GM12878 (cell line): ENCODE data around the gene TRABD2B. TPM values are rescaled to one million over a fixed set of nuclear protein-coding genes. Genes with fewer than 3 reads are reported as not detected.

Experiments
- ATAC-seq: fragments of 200-7000 bp; cut with Tn5 transposase; 3 replicates; pipeline ENCODE4 v1.9.1; 2020; ENCODE audit warnings: mild to moderate bottlenecking, moderate library complexity
- BruUV-seq: library from RNA; stranded (reverse); fragments of 400-500 nt; replicated peaks from 2 replicates; lab custom pipeline; 2021; lab: Mats Ljungman, UMichigan
- CTCF ChIA-PET: fragments of 300-600 bp; sonication (Branson Sonifier 250); formaldehyde crosslinking; extraction: SDS; loops from one replicate; lab custom pipeline; 2021; ENCODE audit warnings: inconsistent platforms; lab: Yijun Ruan, JAX
- POLR2A ChIA-PET: fragments of 350-600 bp; formaldehyde crosslinking; extraction: SDS; loops from one replicate; lab custom pipeline; 2021; ENCODE audit warnings: inconsistent platforms; lab: Charles Lee
- RAD21 ChIA-PET: fragments of 300-600 bp; sonication (Branson Sonifier 250); formaldehyde crosslinking; loops from one replicate; lab custom pipeline; 2023; ENCODE audit warnings: antibody characterized with exemption; ENCODE audit not compliant: unreplicated experiment; lab: Charles Lee
- SMC1A ChIA-PET: fragments of 300-600 bp; sonication (Branson Sonifier 250); formaldehyde crosslinking; loops from one replicate; lab custom pipeline; 2023; ENCODE audit not compliant: unreplicated experiment, uncharacterized antibody; lab: Charles Lee
- DNase-seq: peaks from one replicate; pipeline ENCODE4 v3.0.0-alpha.2; 2011; ENCODE audit warnings: low read depth, low spot score
- FAIRE-seq: peaks from 3 replicates; lab custom pipeline; 2011; peaks lifted over from hg19 to GRCh38; lab: Jason Lieb, UNC
- H2AFZ ChIP-seq: 2 replicates; pipeline ENCODE4 v1.6.0; 2011; ENCODE audit warnings: low read depth, low read length, control low read depth; ENCODE audit not compliant: control insufficient read depth
- H3K27ac ChIP-seq: 2 replicates; pipeline ENCODE4 v1.5.1; 2011; ENCODE audit warnings: control low read depth; ENCODE audit not compliant: control insufficient read depth, insufficient read depth
- H3K27me3 ChIP-seq, 2 experiments: replicated peaks in 1 of 2; 2 replicates each; pipeline versions ENCODE4 v1.6.0 to v1.6.1; 2011; ENCODE audit warnings: low read length in 1 of 2; ENCODE audit not compliant: control insufficient read depth in 2 of 2, insufficient read depth in 2 of 2
- H3K36me3 ChIP-seq, 2 experiments: 2 replicates each; pipeline ENCODE4 v1.5.1; 2011; ENCODE audit warnings: low read length in 1 of 2; ENCODE audit not compliant: control insufficient read depth in 2 of 2, insufficient read depth in 2 of 2
- H3K4me1 ChIP-seq: 2 replicates; pipeline ENCODE4 v1.6.1; 2011; ENCODE audit warnings: mild to moderate bottlenecking, low read length, moderate library complexity, mixed read lengths; ENCODE audit not compliant: control insufficient read depth, insufficient read depth
- H3K4me2 ChIP-seq: 2 replicates; pipeline ENCODE4 v1.6.0; 2011; ENCODE audit warnings: control low read depth; ENCODE audit not compliant: control insufficient read depth, insufficient read depth
- H3K4me3 ChIP-seq: fragments of 200-600 bp; sonication (generic); 2 replicates; pipeline ENCODE4 v1.5.1; 2016
- H3K79me2 ChIP-seq: 2 replicates; pipeline ENCODE4 v1.6.0; 2011; ENCODE audit warnings: low read length; ENCODE audit not compliant: control insufficient read depth, insufficient read depth
- H3K9ac ChIP-seq: 2 replicates; pipeline ENCODE4 v1.8.0; 2011; ENCODE audit warnings: low read length, control low read depth, mixed read lengths; ENCODE audit not compliant: control insufficient read depth, insufficient read depth
- H3K9me3 ChIP-seq: replicated peaks from 3 replicates; pipeline ENCODE4 v1.5.1; 2011; ENCODE audit warnings: mild to moderate bottlenecking, low read length; ENCODE audit not compliant: control insufficient read depth, insufficient read depth
- H4K20me1 ChIP-seq: 2 replicates; pipeline ENCODE4 v1.6.0; 2011; ENCODE audit not compliant: control insufficient read depth, insufficient read depth
- ATF7 ChIP-seq: fragments of 450-650 bp; IDR thresholded peaks from 2 replicates; pipeline ENCODE4 v1.6.1; 2016; ENCODE audit warnings: low read depth, mild to moderate bottlenecking
- CHD4 ChIP-seq: fragments of 200-600 bp; sonication (generic); IDR thresholded peaks from 2 replicates; pipeline ENCODE4 v1.6.1; 2016; ENCODE audit warnings: mild to moderate bottlenecking
- FOXK2 ChIP-seq: fragments of 450-650 bp; IDR thresholded peaks from 2 replicates; pipeline ENCODE4 v1.6.1; 2017; ENCODE audit warnings: mild to moderate bottlenecking, moderate library complexity
- HDAC6 ChIP-seq: fragments of 200-600 bp; sonication (generic); IDR thresholded peaks from one replicate; pipeline ENCODE4 v1.8.0; 2017; ENCODE audit warnings: antibody characterized with exemption; ENCODE audit not compliant: unreplicated experiment
- KLF5 ChIP-seq: fragments of 450-650 bp; IDR thresholded peaks from 2 replicates; pipeline ENCODE4 v1.6.1; 2014; ENCODE audit warnings: mild to moderate bottlenecking; ENCODE audit not compliant: partially characterized antibody
- LARP7 ChIP-seq: fragments of 450-650 bp; IDR thresholded peaks from 2 replicates; pipeline ENCODE4 v1.6.1; 2017; ENCODE audit warnings: mild to moderate bottlenecking
- MEF2B ChIP-seq: fragments of 450-650 bp; IDR thresholded peaks from 2 replicates; pipeline ENCODE4 v1.6.1; 2018; ENCODE audit warnings: mild to moderate bottlenecking, moderate library complexity; ENCODE audit not compliant: partially characterized antibody, poor library complexity, severe bottlenecking
- PAX5 ChIP-seq: IDR thresholded peaks from 2 replicates; pipeline ENCODE4 v1.6.1; 2011; ENCODE audit warnings: low read depth, low read length, borderline replicate concordance
- PML ChIP-seq: IDR thresholded peaks from 2 replicates; pipeline ENCODE4 v1.6.1; 2012; ENCODE audit warnings: low read length, inconsistent platforms
- RCOR1 ChIP-seq: conservative IDR thresholded peaks from 2 replicates; pipeline ENCODE4 v1.6.1; 2012; ENCODE audit warnings: low read depth, low read length, improper control_type of control experiment
- SMC3 ChIP-seq: IDR thresholded peaks from 2 replicates; pipeline ENCODE4 v1.6.1; 2011; ENCODE audit warnings: low read length, improper control_type of control experiment, borderline replicate concordance
- SP1 ChIP-seq: IDR thresholded peaks from one replicate; pipeline ENCODE4 v1.6.1; 2011; ENCODE audit warnings: low read depth, low read length
- TBL1XR1 ChIP-seq: IDR thresholded peaks from 2 replicates; pipeline ENCODE4 v1.6.1; 2012; ENCODE audit warnings: low read depth, low read length, improper control_type of control experiment
- TCF12 ChIP-seq: IDR thresholded peaks from 2 replicates; pipeline ENCODE4 v1.6.1; 2011; ENCODE audit warnings: low read depth, mild to moderate bottlenecking, low read length
- YBX1 ChIP-seq: fragments of 450-650 bp; IDR thresholded peaks from 2 replicates; pipeline ENCODE4 v1.6.1; 2016; ENCODE audit warnings: antibody characterized with exemption
- WGBS: methylation state at CpG from one replicate; pipeline ENCODE4 v1.1.6; 2016; ENCODE audit warnings: low lambda C conversion rate; ENCODE audit not compliant: insufficient replicate concordance, insufficient coverage; ENCODE audit errors: missing lambda C conversion rate; 5-methylcytosine and 5-hydroxymethylcytosine counted together
- in situ Hi-C: fragments of 300-500 bp; cut with MboI; formaldehyde crosslinking; loops from 9 replicates; pipeline ENCODE4 v1.14.3; 2018; ENCODE audit warnings: mixed read lengths
- intact Hi-C: fragments of 100-400 bp; cut with micrococcal nuclease; formaldehyde crosslinking; loops from one replicate; pipeline ENCODE4 v1.14.2; 2022; ENCODE audit not compliant: unreplicated experiment
- polyA plus RNA-seq, 11 experiments: library from polyadenylated mRNA; depleted of rRNA in 4 of 11; unstranded in 6 of 11; stranded (reverse) in 5 of 11; fragments of >200 nt; fragmentation: Nextera tagmentation in 4 of 11; fragmentation: Illumina TruSeq in 1 of 11; extraction: Ambion mirVana in 4 of 11; extraction: Trizol in 1 of 11; gene quantifications; 1 replicate in 1 of 11; 2 replicates in 10 of 11; pipeline versions ENCODE4 v1.2.1 to v1.2.3, GENCODE V29; 2011 to 2016; ENCODE audit warnings: inconsistent platforms in 2 of 11, missing spikeins in 2 of 11, low read depth in 1 of 11
- total RNA-seq, 4 experiments: library from RNA; depleted of rRNA in 3 of 4; stranded (reverse); fragments of >200 nt in 3 of 4; fragmentation: Illumina TruSeq in 1 of 4; extraction: Trizol in 1 of 4; gene quantifications; 2 replicates each; pipeline versions ENCODE4 v1.2.1 to v1.2.3, GENCODE V29; 2013 to 2021
- TF ChIP-seq, protein P1 (sequence below): IDR thresholded peaks from 2 replicates; pipeline ENCODE4 v1.6.1; 2011; ENCODE audit warnings: borderline replicate concordance, low read depth, mild to moderate bottlenecking, moderate library complexity, low read length; ENCODE audit not compliant: insufficient read depth, poor library complexity, severe bottlenecking
- TF ChIP-seq, protein P2 (sequence below): IDR thresholded peaks from 2 replicates; pipeline ENCODE4 v1.6.1; 2011; ENCODE audit warnings: low read depth, low read length, improper control_type of control experiment, borderline replicate concordance

Gene TRABD2B
- total and polyA plus RNA-seq, 10 of the 15 experiments (the other 5 are each of a cell fraction or from before 2014, with no cell fraction given) = not detected

DNA sequence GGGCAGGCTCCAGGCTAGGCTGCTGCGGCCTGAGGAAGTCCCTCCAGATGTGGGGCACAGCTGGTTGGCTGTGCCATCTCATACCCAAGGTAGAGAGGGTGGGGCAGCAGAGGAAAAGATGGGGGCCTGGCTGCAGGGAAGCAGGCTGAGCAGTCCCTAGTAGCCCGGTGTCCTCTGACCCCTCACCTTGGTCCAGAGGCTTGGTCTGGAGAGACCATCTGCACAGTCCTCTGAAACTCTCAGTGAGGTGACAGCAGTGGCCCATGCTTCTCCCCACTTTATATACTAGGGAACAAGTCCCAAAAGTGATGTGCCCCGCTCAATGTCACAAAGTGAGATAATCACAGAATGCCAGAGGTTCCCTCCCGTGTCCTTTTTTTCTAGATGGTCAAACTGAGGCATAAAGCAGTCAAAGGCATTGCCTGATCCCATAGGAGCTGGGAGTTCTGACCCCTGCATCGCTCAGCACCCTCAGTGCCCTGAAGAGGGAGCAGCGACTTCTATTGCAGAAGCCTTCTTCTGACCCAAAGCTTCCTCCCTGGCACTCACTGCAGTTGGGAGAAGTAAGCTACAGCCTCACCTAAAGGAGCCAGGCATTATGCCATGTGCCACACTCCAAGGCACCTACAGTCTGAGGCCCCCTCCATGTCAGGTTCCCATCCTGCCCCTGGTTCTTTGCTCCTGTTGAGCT, 45.5 kb downstream of the TRABD2B start:
- DNase-seq (no peak), ATAC-seq (no peak), FAIRE-seq (no peak)
- Histone ChIP-seq H3K4me2 (no peak overlapping the region), H3K79me2 (no peaks in the 10 kb centered on the region), H3K4me1 (no peaks in the 10 kb centered on the region), H3K4me3 (no peak overlapping the region), H2AFZ (no peak overlapping the region), H4K20me1 (no peaks in the 10 kb centered on the region), H3K36me3 (no peaks in the 10 kb centered on the region), H3K9ac (no peak overlapping the region), H3K27me3 (peaks cover 0 to 1% of the 10 kb centered on the region in 2 experiments; a peak in 2 of 4 replicates), H3K27ac (no peak overlapping the region), H3K9me3 (no peaks in the 10 kb centered on the region)
- TF ChIP-seq SP1 (no peak), TBL1XR1 (no peak), PAX5 (no peak), KLF5 (no peak), LARP7 (no peak), HDAC6 (no peak), CHD4 (no peak), FOXK2 (no peak), TCF12 (no peak), YBX1 (no peak), PML (no peak), SMC3 (no peak), RCOR1 (no peak), MEF2B (no peak), ATF7 (no peak)
- TF ChIP-seq, protein P1, sequence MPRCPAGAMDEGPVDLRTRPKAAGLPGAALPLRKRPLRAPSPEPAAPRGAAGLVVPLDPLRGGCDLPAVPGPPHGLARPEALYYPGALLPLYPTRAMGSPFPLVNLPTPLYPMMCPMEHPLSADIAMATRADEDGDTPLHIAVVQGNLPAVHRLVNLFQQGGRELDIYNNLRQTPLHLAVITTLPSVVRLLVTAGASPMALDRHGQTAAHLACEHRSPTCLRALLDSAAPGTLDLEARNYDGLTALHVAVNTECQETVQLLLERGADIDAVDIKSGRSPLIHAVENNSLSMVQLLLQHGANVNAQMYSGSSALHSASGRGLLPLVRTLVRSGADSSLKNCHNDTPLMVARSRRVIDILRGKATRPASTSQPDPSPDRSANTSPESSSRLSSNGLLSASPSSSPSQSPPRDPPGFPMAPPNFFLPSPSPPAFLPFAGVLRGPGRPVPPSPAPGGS = no peak
- TF ChIP-seq, protein P2, sequence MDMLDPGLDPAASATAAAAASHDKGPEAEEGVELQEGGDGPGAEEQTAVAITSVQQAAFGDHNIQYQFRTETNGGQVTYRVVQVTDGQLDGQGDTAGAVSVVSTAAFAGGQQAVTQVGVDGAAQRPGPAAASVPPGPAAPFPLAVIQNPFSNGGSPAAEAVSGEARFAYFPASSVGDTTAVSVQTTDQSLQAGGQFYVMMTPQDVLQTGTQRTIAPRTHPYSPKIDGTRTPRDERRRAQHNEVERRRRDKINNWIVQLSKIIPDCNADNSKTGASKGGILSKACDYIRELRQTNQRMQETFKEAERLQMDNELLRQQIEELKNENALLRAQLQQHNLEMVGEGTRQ = no peak
- ChIA-PET CTCF (no interaction called here), RAD21 (no interaction called here), POLR2A (no interaction called here), SMC1A (no interaction called here)
- 12% methylated on average over 6 of the region's 6 CpGs for WGBS
- BruUV-seq = no TSS peak
- in situ Hi-C loops (no loop called here), intact Hi-C loops (no loop called here)
